Suppressor macrophage treated with lipopolysaccharide for 1 hour (primary cell): ENCODE measurements around the gene SLC35D3.
"Not testable (repeated sequence)": the region's sequence is repeated elsewhere in the genome, so short reads cannot be mapped to it uniquely, and the experiment has no call there.

Source experiments
- DNase-seq, 3 donors: peaks; one replicate each; pipeline ENCODE4 v3.0.0-alpha.2; 2020 to 2022

SLC35D3 gene

DNA sequence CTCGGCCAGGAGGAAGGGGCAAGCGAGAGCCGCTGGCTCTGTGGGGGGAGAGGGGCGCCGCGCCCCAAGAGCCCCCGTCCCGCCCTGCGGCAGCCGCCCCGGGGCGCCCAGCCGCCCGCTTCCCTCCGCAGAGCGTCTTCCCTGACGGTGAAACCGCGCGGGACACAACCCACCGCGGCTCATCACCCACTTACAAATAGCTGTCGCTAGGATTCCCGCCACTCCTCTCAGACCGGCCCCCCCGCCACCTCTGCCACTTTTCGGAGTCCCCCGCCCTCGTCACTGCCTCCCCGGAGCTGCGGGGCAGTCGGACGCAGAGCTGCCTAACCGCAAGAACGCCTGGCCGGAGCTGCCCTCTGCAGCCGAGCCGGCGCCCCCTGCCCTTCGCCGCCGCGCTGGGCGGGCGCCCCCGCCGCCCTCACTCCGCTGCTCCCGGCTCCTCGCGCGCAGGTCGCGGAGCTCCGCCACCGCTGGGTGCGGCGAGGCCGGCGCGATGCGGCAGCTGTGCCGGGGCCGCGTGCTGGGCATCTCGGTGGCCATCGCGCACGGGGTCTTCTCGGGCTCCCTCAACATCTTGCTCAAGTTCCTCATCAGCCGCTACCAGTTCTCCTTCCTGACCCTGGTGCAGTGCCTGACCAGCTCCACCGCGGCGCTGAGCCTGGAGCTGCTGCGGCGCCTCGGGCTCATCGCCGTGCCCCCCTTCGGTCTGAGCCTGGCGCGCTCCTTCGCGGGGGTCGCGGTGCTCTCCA is at the start of gene SLC35D3:
TSS of gene SLC35D3 (plus strand) at position 366 of the 749 bp plus-strand sequence. CDS start at position 494, 128 bp downstream.
- peak; percentile 53 to 70 (median 61) for DNase-seq

GRCh38 chr6:136873748-136874147 is 48.4 kb upstream of the SLC35D3 start:
- no peak for DNase-seq

GRCh38 chr6:136876469-136876868 is 45.6 kb upstream of the SLC35D3 start:
- DNase-seq = not testable (repeated sequence)

GRCh38 chr6:136880748-136881460 is 41.2 kb upstream of the SLC35D3 start:
- no peak for DNase-seq

DNA sequence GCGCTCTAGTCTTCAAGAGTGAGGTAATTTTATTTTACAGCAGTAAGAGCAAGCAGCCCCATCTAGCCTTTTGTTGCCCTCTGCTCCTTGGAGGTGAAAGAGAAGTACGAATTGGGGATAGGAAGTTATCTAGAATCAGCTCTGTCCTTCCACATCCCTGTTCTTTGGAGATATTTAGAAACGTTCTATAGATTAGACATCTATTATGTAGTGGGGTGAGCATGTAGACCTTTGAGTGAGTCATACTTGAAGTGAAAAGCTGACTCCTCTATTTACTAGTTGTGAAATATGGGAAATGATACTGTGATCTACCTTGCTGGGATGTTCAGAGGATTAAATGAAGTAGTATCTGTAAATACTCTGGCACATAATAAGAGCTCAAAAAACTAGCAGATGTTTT is 36.0 kb upstream of the SLC35D3 start:
- DNase-seq = no peak

DNA sequence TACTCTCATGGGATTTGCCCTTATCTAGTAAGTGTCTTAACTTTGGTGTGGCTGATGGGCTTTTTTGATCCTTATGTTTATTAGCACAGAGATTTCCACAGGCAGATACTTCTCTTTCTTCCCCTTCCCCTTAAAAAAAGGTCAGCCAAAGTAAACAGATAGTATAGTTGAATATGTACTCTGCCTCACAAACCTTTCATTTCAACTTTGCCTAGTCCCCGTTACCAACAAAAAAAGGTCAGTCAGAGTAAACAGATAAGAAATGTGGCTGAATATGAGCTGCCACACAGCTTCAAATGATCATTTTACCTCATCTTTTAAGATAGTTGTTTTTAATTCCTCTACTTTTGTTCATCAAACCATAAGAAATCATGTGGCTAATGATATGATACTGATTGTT is 34.1 kb upstream of the SLC35D3 start:
- no peak for DNase-seq

DNA sequence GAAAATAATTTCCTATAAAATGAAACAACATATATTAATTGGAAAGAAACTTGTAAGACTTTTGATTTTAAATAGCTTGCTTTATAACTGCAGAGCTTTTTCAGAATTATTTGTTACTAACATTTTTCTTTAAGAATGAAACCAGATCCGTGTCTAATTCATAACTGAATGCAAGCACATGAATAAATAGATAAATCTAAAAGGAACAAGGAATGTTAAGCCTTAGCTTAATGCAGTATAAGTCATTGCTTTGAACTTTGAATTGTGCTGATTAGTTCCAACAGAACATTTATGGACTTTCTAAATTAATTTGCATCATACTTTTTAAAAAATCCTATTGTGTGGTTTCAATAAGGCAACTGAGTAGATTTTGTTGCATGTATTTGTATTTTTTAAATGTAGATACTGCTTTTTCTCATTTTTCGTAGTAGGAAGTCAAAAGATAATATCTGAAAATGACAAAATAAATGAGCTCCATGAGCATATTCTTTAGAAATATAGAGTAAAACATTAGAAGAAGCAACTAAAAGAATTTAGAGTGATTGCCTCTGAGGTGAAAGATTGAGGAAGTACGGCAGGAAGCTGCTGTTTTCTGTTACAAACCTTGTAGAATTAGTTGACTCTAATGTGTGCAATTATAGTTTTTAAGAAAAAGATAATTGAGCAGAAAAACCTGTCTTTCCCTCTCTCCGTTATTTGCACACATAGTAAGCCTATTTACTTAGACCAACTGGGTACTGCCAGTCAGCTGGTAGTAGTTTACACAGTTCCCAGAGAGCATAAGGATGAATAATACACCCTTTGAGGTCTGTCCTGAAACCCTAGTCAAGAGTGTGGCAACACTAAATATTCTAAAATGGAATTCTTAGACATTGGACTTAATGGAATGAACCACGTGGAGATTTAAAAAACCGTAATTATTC is 32.6 kb upstream of the SLC35D3 start:
- peak in 2 of 3 donors; percentile 3 to 9 for DNase-seq

GRCh38 chr6:136890194-136890839 is 31.8 kb upstream of the SLC35D3 start:
- no peak for DNase-seq

GRCh38 chr6:136890986-136891385 is 31.1 kb upstream of the SLC35D3 start:
- DNase-seq = no peak

DNA sequence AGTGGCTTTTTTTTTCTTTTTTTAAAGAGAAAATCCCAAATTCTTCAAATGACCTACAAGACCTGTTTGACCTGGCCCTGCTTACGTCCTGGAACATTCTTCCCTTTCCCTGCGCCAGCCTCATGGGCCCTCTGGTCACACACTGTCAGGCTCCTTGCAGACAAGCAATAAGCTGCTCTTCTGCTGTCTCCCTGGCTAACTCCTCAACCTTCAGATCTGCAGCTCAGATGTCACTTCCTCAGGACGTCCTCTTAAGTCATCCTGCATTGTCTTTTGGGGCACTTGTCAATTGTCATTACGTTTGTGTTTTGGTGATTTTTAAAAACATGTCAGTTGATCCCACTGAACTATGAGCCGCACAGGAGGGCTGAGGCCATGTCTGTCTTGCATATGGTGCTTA is 28.9 kb upstream of the SLC35D3 start:
- DNase-seq = no peak

GRCh38 chr6:136895901-136896300 is 26.2 kb upstream of the SLC35D3 start:
- no peak for DNase-seq

DNA sequence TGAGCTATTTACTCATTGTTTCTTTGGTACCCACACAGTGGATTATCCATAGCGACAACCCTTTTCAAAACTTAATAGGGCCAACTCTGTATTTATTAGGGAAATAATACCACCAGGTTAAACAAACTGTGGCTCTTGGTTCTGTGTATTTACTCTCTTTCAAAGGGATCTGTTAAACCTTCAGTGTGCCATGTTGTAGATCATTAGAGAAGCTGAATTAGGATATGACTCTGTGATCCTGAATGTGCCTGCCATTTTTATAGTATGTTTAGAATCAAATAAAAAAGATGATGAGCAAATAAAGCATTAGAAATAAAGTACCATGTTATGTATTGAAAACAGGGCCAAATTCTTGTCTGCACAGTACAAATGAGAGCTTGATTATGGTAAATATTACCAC is 25.0 kb upstream of the SLC35D3 start:
- no peak for DNase-seq

DNA sequence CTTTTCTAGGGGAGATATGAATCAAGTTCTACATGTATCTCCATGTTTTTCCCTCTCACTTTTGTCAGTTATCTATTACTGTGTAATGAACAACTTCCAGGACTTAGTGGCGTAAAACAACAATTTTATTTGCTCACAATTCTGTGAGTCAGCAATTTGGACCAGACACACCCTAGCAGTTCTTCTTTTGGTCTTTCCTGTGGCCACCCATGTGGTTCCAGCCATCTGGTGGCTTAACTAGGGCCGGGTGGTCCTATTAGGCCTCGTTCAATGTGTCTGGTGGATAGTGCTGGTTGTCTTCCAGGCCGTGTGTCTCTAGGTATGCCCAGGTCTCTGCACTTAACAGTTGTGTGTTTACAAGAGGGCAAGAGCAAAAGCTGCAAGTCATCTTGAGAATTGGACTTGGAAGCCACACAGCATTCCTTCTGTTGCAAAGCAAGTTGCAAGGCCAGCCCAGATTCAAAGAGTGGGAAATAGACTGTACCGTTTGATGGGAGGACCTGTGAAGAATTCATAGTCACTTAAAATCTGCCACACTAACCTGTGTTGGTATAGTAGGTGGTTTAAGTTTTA is 20.8 kb upstream of the SLC35D3 start:
- no peak for DNase-seq

DNA sequence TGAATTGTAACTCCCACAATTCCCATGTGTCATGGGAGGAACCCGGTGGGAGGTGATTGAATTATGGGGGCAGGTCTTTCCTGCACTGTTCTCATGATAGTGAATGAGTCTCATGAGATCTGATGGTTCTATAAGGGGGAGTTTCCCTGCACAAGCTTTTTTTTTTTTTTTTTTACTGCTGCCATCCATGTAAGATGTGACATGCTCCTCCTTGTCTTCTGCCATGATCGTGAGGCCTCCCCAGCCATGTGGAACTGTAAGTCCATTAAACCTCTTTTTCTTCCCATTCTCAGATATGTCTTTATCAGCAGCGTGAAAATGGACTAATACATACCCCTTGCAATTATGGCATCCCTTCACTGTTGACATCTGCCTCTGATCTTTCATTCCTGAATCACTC is 17.6 kb upstream of the SLC35D3 start:
- DNase-seq = not testable (repeated sequence)

- DNase-seq = no peak
These were observed 7.2 kb upstream of the SLC35D3 start for GRCh38 chr6:136914947-136915346.

- DNase-seq = peak; percentile 27 to 60 (median 56)
These were observed 3.4 kb upstream of the SLC35D3 start for GRCh38 chr6:136918706-136919105.

- peak; percentile 17 to 26 (median 19) for DNase-seq
These were observed 1.9 kb upstream of the SLC35D3 start for GRCh38 chr6:136920216-136920615.

DNA sequence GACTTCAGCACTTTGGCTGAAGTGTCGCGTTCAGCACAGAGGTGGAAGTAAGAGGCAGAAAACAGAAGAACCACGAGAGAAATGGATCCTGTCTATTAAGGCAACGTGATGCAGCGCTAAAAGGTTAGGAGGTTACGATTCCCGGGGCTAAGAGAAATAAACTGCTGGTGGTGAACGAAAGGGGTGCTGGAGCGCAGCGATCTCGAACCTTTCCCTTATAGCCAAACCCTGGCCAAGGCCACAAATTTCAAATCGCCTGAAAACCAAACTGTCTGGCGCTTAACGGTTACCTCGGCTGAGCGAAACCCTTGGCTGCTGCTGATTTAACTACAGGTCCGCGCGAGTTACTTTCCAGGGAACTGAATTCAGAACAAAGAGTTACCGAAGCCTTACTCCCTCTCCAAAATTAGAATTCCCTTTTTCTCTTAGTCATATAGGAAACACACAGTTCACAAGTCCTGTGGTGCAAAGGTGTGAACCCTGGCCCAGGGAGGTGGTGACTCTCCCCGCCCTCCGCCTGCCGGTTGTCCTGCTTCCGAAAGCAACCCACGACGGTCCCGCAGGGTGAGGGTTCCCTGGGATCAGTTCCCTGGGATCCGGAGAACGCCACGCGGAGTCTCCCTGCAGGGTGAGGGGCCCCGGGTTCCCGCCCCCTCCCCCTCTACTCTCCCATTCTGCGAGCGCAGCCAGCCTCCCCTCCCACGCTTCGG is 1.3 kb upstream of the SLC35D3 start:
- DNase-seq = peak in 2 of 3 donors; percentile 18 to 38

GRCh38 chr6:136921381-136921935 is 643 bp upstream of the SLC35D3 start:
- DNase-seq = peak; percentile 29 to 57 (median 30)

DNA sequence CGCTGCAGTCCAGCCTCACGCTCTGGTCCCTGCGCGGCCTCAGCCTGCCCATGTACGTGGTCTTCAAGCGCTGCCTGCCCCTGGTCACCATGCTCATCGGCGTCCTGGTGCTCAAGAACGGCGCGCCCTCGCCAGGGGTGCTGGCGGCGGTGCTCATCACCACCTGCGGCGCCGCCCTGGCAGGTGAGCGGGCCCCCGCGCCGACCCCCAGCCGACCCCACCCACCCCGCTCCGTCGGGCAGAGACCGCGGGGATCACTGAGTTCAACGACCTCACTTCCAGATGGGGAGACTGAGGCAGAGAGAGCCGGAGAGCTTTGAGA is 545 bp downstream of the SLC35D3 start:
- DNase-seq = no peak
